Renal pelvis (tissue), 4 donors: ENCODE data around the gene CCDC13. TPM values are rescaled to one million over a fixed set of nuclear protein-coding genes. Genes with fewer than 3 reads are reported as not detected.

Experiments used
- DNase-seq: peaks from one replicate; pipeline ENCODE4 v3.0.0-alpha.2; 2013
- polyA plus RNA-seq, 3 donors: library from polyadenylated mRNA; unstranded; fragments of 120-200 nt; gene quantifications; one replicate each; pipeline ENCODE4 v1.2.1, GENCODE V29; 2013; ENCODE audit not compliant: insufficient read length in 3 of 3

Gene CCDC13
- polyA plus RNA-seq, 3 donors = 2.4 to 3.9 (median 3.6) TPM

GRCh38 chr3:42755681-42756578 is 17.1 kb downstream of the CCDC13 start:
- DNase-seq = no peak

DNA sequence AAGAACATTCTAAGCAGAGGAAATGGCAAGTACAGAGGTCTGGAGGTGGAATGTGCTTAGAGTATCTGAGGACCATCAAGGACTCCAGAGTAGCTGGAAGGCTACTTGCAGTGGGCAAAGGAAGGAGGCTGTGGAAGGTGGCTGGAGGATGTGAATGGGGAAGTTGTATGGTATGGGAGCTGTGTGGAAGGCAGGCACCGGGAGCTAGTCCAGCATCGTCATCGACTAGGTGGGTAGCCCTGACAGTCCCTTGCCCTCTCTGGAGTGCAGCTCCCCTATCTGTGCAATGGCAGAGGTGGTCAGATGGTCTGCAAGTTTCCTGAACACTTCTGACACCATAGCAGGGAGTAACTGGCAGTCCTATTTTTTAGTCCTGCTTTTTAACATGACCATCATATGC is 19.3 kb downstream of the CCDC13 start:
- no peak for DNase-seq

GRCh38 chr3:42752961-42753360 is 20.1 kb downstream of the CCDC13 start:
- no peak for DNase-seq

DNA sequence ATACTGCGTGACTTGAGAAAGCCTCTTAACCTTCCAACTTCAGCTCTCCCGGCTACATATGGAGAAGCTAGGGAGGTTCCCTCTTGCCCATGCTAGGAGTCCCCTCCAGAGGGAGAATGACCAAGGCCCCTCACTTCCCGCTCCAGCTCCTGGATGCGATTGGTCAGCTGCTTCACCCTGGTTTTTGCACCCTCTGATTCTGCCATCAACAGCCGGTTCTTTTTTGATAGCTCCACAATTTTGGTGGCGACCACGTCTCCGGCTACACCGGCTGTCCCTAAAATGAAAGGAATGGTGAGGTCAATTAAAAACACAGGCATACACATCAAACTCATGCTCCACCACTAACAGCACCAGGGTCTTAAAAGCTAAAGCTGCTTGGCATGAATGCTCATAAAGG is 20.6 kb downstream of the CCDC13 start:
- DNase-seq = no peak

DNA sequence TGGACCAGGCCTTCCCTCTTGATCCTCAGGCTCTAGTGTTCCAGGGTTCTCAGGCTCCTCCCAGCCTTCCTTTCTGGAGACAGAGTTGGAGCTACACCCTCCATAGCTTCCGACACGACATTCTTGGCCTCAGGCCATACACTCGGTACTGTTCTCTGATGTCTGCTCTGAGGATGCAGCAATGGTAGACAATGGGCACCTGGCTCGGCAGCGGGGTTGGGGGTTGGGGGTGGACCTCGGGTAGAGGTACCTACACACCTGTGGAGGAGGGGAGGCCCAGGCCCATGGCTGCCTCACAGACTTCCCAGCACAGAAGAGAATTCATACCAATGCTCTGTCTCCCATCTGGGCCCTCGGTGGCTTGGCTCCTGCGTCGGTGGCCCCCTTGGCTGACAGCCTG is 21.4 kb downstream of the CCDC13 start:
- DNase-seq = no peak

DNA sequence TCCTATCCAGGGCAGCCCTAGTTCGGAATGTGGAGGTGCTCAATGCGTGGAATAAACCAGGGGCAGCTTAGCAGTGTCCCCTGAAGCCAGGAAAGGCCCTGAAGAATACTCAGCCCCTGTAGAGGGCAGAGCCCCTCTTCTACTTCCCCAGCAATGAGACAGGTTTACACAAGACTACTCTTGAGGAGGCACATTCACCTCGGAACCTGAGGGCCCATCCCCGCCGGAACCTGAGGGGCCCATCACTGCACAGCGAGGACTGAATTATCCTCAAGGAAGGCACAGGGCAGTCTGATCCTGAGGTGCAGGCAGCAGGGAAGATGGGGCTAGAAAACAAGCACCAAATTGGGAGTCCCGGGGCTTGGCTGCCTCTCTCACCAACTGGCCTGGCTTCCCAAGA is 22.2 kb downstream of the CCDC13 start:
- DNase-seq = no peak

GRCh38 chr3:42749753-42750231 is 23.3 kb downstream of the CCDC13 start:
- DNase-seq = no peak

GRCh38 chr3:42749025-42749752 is 23.9 kb downstream of the CCDC13 start:
- no peak for DNase-seq

GRCh38 chr3:42747581-42747980 is 25.5 kb downstream of the CCDC13 start:
- no peak for DNase-seq

DNA sequence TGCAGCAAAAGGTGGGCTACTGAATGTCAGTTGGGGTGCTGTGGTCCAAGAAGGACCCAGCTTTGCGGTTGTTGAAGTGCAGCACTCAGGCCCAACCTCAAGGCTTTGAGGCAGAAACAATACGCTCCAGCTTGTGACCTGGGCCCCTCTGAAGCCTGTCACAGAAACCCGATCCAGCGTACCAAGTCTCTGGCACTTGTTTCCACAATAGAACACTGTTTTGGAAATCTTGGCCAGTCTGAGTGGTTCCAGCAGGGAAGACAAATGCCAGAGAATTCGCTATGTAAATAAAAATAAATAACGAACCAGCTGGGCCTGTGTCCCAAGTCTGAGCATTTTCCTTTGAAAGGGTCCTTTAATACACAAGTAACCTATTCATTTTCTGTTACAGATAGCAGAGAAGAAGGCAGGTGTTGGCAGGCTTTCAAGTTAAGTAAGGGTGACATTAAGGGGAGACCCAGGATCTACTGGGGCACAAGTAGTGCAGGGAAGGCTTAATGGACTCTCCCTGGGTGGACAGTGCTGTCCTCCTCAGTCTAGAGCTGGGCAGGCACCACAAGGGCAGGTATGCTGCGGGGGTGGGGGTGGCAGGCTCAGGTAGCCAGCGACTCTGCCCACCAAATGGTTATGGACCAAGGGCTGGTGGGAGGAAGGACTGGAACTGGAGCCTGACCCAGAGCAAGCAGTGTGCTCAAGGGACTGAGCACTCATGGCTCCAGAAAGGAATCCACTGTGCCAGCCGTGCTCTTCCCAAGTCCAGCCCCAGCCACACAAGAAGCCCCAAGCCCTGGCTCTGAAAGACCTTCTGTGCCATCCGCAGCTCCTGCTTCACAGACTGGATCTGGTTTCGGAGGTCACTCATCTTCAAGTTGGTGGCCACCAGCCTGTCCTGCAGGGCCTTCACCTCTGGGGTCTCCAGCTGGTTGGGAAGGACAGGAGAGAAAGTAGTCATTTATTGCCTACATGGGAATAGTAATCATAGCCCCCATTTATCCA is 26.3 kb downstream of the CCDC13 start:
- DNase-seq = peak; percentile 83

DNA sequence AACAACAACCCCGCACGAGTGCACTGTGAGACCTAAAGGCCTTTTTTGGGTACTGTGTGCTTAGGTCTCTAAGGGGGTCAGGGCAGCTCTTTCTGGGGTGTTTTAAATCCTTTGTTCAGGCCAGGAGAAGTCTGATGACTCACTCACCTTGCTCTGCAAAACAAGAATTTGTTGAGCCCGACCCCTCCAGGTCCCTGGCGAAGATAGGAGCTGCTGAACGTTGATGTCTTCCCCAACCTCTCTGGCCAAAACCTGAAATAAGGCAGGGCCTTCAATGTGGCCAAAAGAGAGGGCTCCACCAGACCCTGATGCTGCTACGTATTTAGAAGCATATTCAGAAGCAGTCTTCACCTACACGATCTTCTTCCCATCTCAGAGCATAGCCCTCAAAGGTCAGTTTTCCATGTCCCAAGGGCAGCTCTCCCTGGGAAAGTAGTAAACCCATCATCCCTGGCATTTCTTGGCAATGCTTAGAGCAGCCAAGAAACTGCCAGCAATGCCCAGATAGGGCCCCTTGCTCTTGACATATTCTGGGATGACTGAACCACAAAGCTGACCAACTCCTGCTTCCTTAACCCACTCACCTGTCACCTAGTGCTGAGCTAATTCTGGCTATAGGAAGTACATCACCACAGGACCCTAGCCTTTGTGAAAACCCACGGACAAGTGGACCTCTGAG is 27.1 kb downstream of the CCDC13 start:
- DNase-seq = no peak

GRCh38 chr3:42745291-42745745 is 27.7 kb downstream of the CCDC13 start:
- DNase-seq = peak; percentile 50

GRCh38 chr3:42743204-42743995 is 29.7 kb downstream of the CCDC13 start:
- no peak for DNase-seq

DNA sequence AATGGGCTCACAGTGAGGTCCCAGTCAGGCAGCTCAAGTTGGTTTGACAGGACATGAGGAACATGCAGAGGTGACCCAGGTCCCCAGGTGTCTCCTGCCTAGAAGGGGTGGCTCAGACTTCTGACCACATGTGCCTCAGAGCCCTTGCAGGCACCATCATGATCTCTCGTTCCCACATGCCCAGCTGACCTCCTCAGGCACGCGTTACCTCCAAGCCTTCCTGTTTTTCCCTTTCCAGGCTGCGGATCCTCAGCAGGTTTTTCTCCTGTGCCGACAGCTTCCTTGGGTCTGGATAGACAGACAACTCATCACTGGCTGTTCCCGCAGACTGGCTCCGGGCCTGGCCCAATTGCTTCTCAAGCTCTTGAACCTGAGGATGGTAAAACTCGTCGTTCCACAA is 30.4 kb downstream of the CCDC13 start:
- no peak for DNase-seq

DNA sequence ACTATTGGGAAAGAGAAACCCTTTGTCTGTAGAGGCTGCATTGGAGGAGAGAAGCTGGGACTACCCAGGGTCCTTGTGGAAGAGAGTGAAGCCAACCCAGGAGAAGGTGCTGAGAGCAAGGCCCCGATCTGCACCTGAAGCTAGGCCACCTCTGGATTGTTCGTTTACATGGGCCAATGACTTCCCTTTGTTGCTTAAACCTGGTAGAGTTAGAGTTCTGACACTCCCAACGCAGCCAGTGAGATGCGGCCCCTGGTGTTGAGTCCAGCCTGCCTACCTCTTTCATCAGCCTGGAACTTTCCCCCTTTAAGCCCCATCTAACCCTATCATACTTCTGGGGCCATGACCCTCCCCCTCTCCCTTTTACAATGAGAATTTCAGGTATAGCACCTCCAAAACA is 30.8 kb downstream of the CCDC13 start:
- DNase-seq = no peak

DNA sequence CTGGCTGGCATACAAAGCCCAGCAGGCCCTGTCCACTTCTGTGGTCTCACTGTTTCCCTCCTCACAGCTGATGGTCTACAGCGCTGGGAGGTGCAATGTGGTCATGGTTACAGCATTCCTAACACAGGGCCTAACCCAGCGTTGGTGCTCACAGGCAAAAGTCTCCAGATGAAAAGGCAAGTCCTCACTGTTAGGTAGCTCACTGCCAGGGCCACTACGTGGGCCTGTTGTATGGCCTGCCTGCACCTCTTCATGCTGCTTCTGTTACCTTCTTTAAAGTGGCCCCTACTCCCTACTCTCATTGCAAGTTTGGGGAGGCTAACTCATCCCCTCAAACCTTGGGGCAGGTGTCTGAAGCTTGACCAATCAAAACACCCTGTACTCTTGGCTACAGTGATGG is 31.3 kb downstream of the CCDC13 start:
- no peak for DNase-seq

DNA sequence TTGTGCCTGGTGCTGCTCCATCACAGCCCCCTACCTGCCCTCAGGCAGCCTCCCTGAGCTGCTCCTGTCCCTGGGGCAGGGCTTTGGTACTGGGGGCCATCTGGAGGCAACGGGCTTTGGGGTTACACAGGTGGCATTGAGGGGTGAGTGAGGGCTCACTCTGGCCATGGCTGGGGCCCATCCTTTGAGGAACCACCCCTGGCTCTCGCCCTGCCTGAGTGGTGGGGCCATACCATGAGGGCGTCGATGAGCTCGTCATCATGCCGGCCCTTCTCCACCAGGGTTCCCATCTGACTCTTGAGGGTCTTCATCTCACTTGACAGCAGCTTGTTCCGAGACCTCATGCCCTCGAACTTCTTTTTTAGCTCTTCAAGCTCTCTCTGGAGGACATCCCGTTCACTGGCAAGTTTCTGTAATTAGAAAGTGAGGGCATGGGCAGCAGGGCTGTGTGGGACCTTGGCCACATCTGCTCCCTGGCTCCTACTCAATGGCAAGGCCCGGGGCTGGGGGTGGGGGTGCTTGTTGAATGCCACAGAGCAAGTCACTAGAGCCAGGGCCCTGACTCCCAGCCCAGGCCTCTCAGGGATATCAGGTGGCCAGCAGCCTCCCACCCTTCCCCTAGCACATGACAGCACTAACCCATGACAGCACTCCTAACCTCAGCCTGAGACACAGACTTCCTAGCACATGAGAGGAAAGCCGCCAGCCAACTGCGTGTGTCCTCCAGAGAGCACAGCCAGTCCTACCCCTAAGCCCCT is 33.5 kb downstream of the CCDC13 start:
- peak; percentile 67 for DNase-seq

DNA sequence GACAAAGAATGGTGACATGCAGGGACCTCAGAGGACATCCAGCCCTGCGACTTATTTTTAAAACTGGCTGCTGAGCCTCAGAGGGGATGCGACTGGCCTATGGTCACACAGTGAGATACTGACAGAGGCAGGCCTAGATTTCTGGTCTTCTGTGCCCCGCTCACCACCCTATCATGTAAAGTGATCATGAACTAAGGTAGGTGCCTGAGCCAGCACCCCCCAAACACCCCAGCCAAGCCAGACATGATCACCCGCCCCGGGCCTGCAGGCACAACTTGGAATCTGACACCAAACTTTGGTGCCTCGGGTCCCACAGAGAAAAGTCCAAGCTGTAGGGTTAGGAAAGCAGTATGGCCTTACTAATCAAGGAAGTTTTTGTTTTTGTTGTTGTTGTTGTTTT is 36.5 kb downstream of the CCDC13 start:
- DNase-seq = no peak

DNA sequence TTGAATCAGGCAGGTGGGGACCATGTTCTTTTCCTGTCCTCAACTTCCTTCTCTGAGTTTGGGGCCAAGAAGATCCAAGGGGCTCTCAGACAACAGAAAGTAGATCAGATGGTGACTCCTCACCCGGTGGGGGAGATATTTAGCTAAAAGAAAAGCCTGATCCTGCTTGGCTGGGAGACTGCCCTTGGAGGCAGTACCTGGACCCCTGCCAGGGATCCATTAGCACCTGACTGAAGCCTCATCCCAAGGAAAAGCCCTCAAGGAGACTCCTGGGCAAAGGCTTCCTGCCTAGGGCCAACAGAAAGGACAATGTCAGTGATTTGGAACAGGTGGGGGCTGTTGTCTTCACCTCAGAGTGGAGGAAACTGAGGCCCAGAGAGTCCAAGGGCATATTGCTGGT is 37.0 kb downstream of the CCDC13 start:
- DNase-seq = no peak

- no peak for DNase-seq
Measured at GRCh38 chr3:42735615-42736014, 37.4 kb downstream of the CCDC13 start.
